ENCODE results near the gene RBBP8.
"Not testable (repeated sequence)": the region's sequence is repeated elsewhere in the genome, so short reads cannot be mapped to it uniquely, and the experiment has no call there.

The RBBP8 gene

GRCh38 chr18:22933206-22933965 is at the start of gene RBBP8:
RBBP8 (plus strand) TSS chr18:22933328; CDS start chr18:22936852, 3,524 bp downstream.
- peak; percentile 76 for DNase-seq

- DNase-seq = no peak
Measured at GRCh38 chr18:22883827-22884226, 49.3 kb upstream of the RBBP8 start.

- DNase-seq = not testable (repeated sequence)
Measured at GRCh38 chr18:22885694-22886093, 47.4 kb upstream of the RBBP8 start.

- DNase-seq = no peak
Measured at GRCh38 chr18:22899421-22899820, 33.7 kb upstream of the RBBP8 start.

- DNase-seq = no peak
Measured at GRCh38 chr18:22900558-22901238, 32.4 kb upstream of the RBBP8 start.

- DNase-seq = no peak
Measured at GRCh38 chr18:22902093-22902492, 31.0 kb upstream of the RBBP8 start.

GRCh38 chr18:22903248-22903647 is 29.9 kb upstream of the RBBP8 start:
- DNase-seq = not testable (repeated sequence)

- no peak for DNase-seq
Measured at GRCh38 chr18:22912149-22912548, 21.0 kb upstream of the RBBP8 start.

GRCh38 chr18:22912835-22913234 is 20.3 kb upstream of the RBBP8 start:
- DNase-seq = no peak

GRCh38 chr18:22913861-22914260 is 19.3 kb upstream of the RBBP8 start:
- no peak for DNase-seq

- no peak for DNase-seq
Measured at GRCh38 chr18:22914633-22915032, 18.5 kb upstream of the RBBP8 start.

GRCh38 chr18:22915337-22915736 is 17.8 kb upstream of the RBBP8 start:
- DNase-seq = no peak

- no peak for DNase-seq
Measured at GRCh38 chr18:22921772-22922171, 11.4 kb upstream of the RBBP8 start.

- no peak for DNase-seq
Measured at GRCh38 chr18:22924589-22924988, 8.5 kb upstream of the RBBP8 start.

GRCh38 chr18:22926454-22926853 is 6.7 kb upstream of the RBBP8 start:
- no peak for DNase-seq

- DNase-seq = no peak
Measured at GRCh38 chr18:22928339-22928738, 4.8 kb upstream of the RBBP8 start.

GRCh38 chr18:22930089-22930713 is 2.9 kb upstream of the RBBP8 start:
- peak; percentile 60 for DNase-seq

- DNase-seq = no peak
Measured at GRCh38 chr18:22932885-22933205, 283 bp upstream of the RBBP8 start.

GRCh38 chr18:22933966-22934423 is 867 bp downstream of the RBBP8 start:
- DNase-seq = no peak

GRCh38 chr18:22934789-22935188 is 1.7 kb downstream of the RBBP8 start:
- no peak for DNase-seq

- no peak for DNase-seq
Measured at GRCh38 chr18:22935431-22935830, 2.3 kb downstream of the RBBP8 start.

GRCh38 chr18:22936515-22936914 is 3.4 kb downstream of the RBBP8 start:
- DNase-seq = no peak

GRCh38 chr18:22939649-22940048 is 6.5 kb downstream of the RBBP8 start:
- no peak for DNase-seq

GRCh38 chr18:22943847-22944246 is 10.7 kb downstream of the RBBP8 start:
- DNase-seq = no peak

Measured in GF-D8 (cell line).